ENCODE results near the gene EQTN. TPM values are rescaled to one million over a fixed set of nuclear protein-coding genes. Genes with fewer than 3 reads are reported as not detected.

Gene EQTN
- total and polyA plus RNA-seq, 2 of the 4 experiments (the other 2 are of a cell fraction): not detected

- ChIA-PET CTCF (no interaction called here), POLR2A (ENCODE audit: unreplicated experiment) (no interaction called here)
- no peak overlapping the region for H2BK15ac ChIP-seq (ENCODE audit: low read depth, low read length)
- H3K4ac ChIP-seq (ENCODE audit: low read depth, low read length): no peak overlapping the region
- DNase-seq: no peak
- 88% methylated on average over 5 of the region's 16 CpGs; no CpG with 5 or more reads in 1 of the 2 experiments for WGBS, 2 experiments (ENCODE audit: extremely low coverage in 2 of 2, insufficient read length in 1 of 2)
- no peak overlapping the region for H2BK20ac ChIP-seq (ENCODE audit: low read depth, low read length)
- dilution Hi-C loops (cut with HindIII; ENCODE audit: low sequenced_read_pairs, unreplicated experiment): no loop called here
- intact Hi-C loops (cut with micrococcal nuclease): no loop called here
- H3K23ac ChIP-seq (ENCODE audit: low read depth, low read length): no peak overlapping the region
- no peaks in the 10 kb centered on the region for H3K9me3 ChIP-seq (ENCODE audit: control insufficient read depth, insufficient read depth, low read length)
- no peak overlapping the region for H2AK9ac ChIP-seq (replicated peaks; ENCODE audit: low read depth, low read length, poor library complexity)
- TF ChIP-seq BHLHE40 (IDR thresholded peaks at IDR 0.05; ENCODE audit: low read depth, low read length): no peak
- no peak for TF ChIP-seq ELK1 (IDR thresholded peaks at IDR 0.05; ENCODE audit: borderline replicate concordance, low read depth, low read length)
- no peak for TF ChIP-seq USF2 (IDR thresholded peaks at IDR 0.05; ENCODE audit: low read depth, low read length)
- no peak for TF ChIP-seq RFX5 (IDR thresholded peaks at IDR 0.05; ENCODE audit: low read depth, low read length)
- no peak for TF ChIP-seq CHD1 (IDR thresholded peaks at IDR 0.05; ENCODE audit: low read depth, low read length)
- TF ChIP-seq, protein P1, sequence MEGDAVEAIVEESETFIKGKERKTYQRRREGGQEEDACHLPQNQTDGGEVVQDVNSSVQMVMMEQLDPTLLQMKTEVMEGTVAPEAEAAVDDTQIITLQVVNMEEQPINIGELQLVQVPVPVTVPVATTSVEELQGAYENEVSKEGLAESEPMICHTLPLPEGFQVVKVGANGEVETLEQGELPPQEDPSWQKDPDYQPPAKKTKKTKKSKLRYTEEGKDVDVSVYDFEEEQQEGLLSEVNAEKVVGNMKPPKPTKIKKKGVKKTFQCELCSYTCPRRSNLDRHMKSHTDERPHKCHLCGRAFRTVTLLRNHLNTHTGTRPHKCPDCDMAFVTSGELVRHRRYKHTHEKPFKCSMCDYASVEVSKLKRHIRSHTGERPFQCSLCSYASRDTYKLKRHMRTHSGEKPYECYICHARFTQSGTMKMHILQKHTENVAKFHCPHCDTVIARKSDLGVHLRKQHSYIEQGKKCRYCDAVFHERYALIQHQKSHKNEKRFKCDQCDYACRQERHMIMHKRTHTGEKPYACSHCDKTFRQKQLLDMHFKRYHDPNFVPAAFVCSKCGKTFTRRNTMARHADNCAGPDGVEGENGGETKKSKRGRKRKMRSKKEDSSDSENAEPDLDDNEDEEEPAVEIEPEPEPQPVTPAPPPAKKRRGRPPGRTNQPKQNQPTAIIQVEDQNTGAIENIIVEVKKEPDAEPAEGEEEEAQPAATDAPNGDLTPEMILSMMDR (conservative IDR thresholded peaks at IDR 0.05; ENCODE audit: low read depth, low read length): no peak
- TF ChIP-seq NFE2L2 (IDR thresholded peaks at IDR 0.05; ENCODE audit: low read depth, low read length): no peak
- no peak for TF ChIP-seq CEBPB (IDR thresholded peaks at IDR 0.05; ENCODE audit: low read depth, low read length)
- no peak for TF ChIP-seq POLR2A (IDR thresholded peaks at IDR 0.05; ENCODE audit: low read depth, low read length)
- TF ChIP-seq MXI1 (IDR thresholded peaks at IDR 0.05; ENCODE audit: borderline replicate concordance, low read depth, low read length): no peak
- no peak for TF ChIP-seq MAFK (IDR thresholded peaks at IDR 0.05; ENCODE audit: low read depth, low read length)
- TF ChIP-seq FOS (IDR thresholded peaks at IDR 0.05; ENCODE audit: low read depth, low read length): no peak
- no peak for TF ChIP-seq SMC3 (IDR thresholded peaks at IDR 0.05; ENCODE audit: low read depth, low read length)
- no peaks in the 10 kb centered on the region for H3K79me1 ChIP-seq (ENCODE audit: low read depth in 1 of 2, low read length in 2 of 2)
- no peak overlapping the region for H3K27ac ChIP-seq (ENCODE audit: insufficient read depth, low read length)
- no peak overlapping the region for H3K4me3 ChIP-seq (ENCODE audit: insufficient read depth, low read depth, low read length)
- H3K18ac ChIP-seq (ENCODE audit: low read depth, low read length): no peak overlapping the region
- H4K5ac ChIP-seq (ENCODE audit: low read depth, low read length): no peak overlapping the region
- peaks cover 4% of the 10 kb centered on the region; the same call in 1 of the 2 replicates for H3K4me1 ChIP-seq (ENCODE audit: control insufficient read depth, insufficient read depth, low read length)
- H2AFZ ChIP-seq (replicated peaks; ENCODE audit: low read length, poor library complexity): no peak overlapping the region
- H3K9ac ChIP-seq (ENCODE audit: low read depth, low read length): no peak overlapping the region
- H4K91ac ChIP-seq (ENCODE audit: insufficient read depth, low read depth, low read length): no peak overlapping the region
- H3K36me3 ChIP-seq (ENCODE audit: control insufficient read depth, insufficient read depth, low read length): no peaks in the 10 kb centered on the region
- no peak overlapping the region for H4K8ac ChIP-seq (ENCODE audit: low read depth in 2 of 2, low read length in 2 of 2)
- H4K20me1 ChIP-seq (ENCODE audit: insufficient read depth, low read length): no peaks in the 10 kb centered on the region
- no peak overlapping the region for H2BK5ac ChIP-seq (ENCODE audit: low read depth, low read length, poor library complexity, severe bottlenecking)
- no peak overlapping the region for H3K4me2 ChIP-seq (ENCODE audit: low read depth, low read length)
- no TSS peak for BruUV-seq (replicated peaks)
- no peak overlapping the region for H2BK120ac ChIP-seq (ENCODE audit: low read depth, low read length)
- in situ Hi-C loops (cut with MboI; ENCODE audit: low sequenced_read_pairs): no loop called here
- H3K56ac ChIP-seq (ENCODE audit: extremely low read depth, insufficient read depth, low read length): no peak overlapping the region
- no peak overlapping the region for H3K14ac ChIP-seq (replicated peaks; ENCODE audit: low read depth, low read length)
- no peaks in the 10 kb centered on the region for H3K9me1 ChIP-seq (ENCODE audit: insufficient read depth, low read length)
- no peak for ATAC-seq (ENCODE audit: low read depth)
- H2AK5ac ChIP-seq (ENCODE audit: low read depth, low read length): no peak overlapping the region
- H3K27me3 ChIP-seq (ENCODE audit: control insufficient read depth, insufficient read depth, low read length): peaks cover 6% of the 10 kb centered on the region
These were observed 16.7 kb downstream of the EQTN start for GRCh38 chr9:27280249-27280648.

All from IMR-90 (cell line).